Osteocyte (in vitro differentiated cells): ENCODE data around the gene GGA2. TPM values are rescaled to one million over a fixed set of nuclear protein-coding genes. Genes with fewer than 3 reads are reported as not detected.
A peak's percentile ranks its signal among the peaks of the same experiment; 100 is the strongest.

Source experiments
- DNase-seq: peaks from one replicate; pipeline ENCODE4 v3.0.0; 2021; ENCODE audit warnings: mixed read lengths; ENCODE audit not compliant: unreplicated experiment; ENCODE audit errors: extremely low spot score
- H3K27ac Mint-ChIP-seq: one replicate; pipeline ENCODE4 v1.8.0; 2021; ENCODE audit warnings: mild to moderate bottlenecking, mixed read lengths; ENCODE audit not compliant: unreplicated experiment
- H3K27me3 Mint-ChIP-seq: one replicate; pipeline ENCODE4 v1.8.0; 2021; ENCODE audit warnings: mixed read lengths; ENCODE audit not compliant: unreplicated experiment
- H3K36me3 Mint-ChIP-seq: one replicate; pipeline ENCODE4 v1.8.0; 2021; ENCODE audit warnings: mixed read lengths; ENCODE audit not compliant: unreplicated experiment
- H3K4me1 Mint-ChIP-seq: one replicate; pipeline ENCODE4 v1.8.0; 2021; ENCODE audit warnings: mixed read lengths; ENCODE audit not compliant: unreplicated experiment
- H3K4me3 Mint-ChIP-seq: one replicate; pipeline ENCODE4 v1.8.0; 2021; ENCODE audit warnings: mild to moderate bottlenecking, moderate library complexity, mixed read lengths; ENCODE audit not compliant: unreplicated experiment
- H3K9me3 Mint-ChIP-seq: one replicate; pipeline ENCODE4 v1.8.0; 2021; ENCODE audit warnings: mixed read lengths; ENCODE audit not compliant: unreplicated experiment
- CTCF ChIP-seq: fragments of 200-600 bp; sonication (generic); IDR thresholded peaks from 2 replicates; pipeline ENCODE4 v1.5.0; 2021; ENCODE audit warnings: antibody characterized with exemption, mild to moderate bottlenecking, moderate library complexity
- total RNA-seq: library from RNA; stranded (reverse); gene quantifications from 2 replicates; pipeline ENCODE4 v1.2.1, GENCODE V29; 2021

GGA2 gene
- total RNA-seq, 1 donor from 2014 or later = 59.7 TPM

GRCh38 chr16:23435500-23435899 is 74.8 kb downstream of the GGA2 start:
- Mint-ChIP-seq H3K4me1 (peaks cover 1% of the 10 kb centered on the region), H3K4me3 (no peak overlapping the region), H3K27me3 (no peaks in the 10 kb centered on the region), H3K9me3 (no peaks in the 10 kb centered on the region), H3K27ac (no peak overlapping the region), H3K36me3 (peaks cover 26% of the 10 kb centered on the region)
- TF ChIP-seq CTCF = peak; percentile 80
- no peak for DNase-seq

- no peak for DNase-seq
Observed at GRCh38 chr16:23434380-23434779, 75.9 kb downstream of the GGA2 start.

GRCh38 chr16:23433261-23433920 is 76.9 kb downstream of the GGA2 start:
- no peak for DNase-seq
- Mint-ChIP-seq H3K27ac (no peak overlapping the region), H3K4me1 (peaks cover 1% of the 10 kb centered on the region), H3K27me3 (no peaks in the 10 kb centered on the region), H3K36me3 (peaks cover 22% of the 10 kb centered on the region), H3K9me3 (no peaks in the 10 kb centered on the region), H3K4me3 (no peak overlapping the region)
- no peak for TF ChIP-seq CTCF

More at GRCh38 chr16:23434380-23434779, 75.9 kb downstream of the GGA2 start:
- Mint-ChIP-seq H3K36me3 (peaks cover 26% of the 10 kb centered on the region), H3K27ac (no peak overlapping the region), H3K4me1 (peaks cover 1% of the 10 kb centered on the region), H3K27me3 (no peaks in the 10 kb centered on the region), H3K4me3 (no peak overlapping the region), H3K9me3 (no peaks in the 10 kb centered on the region)
- peak; percentile 86 for TF ChIP-seq CTCF

GRCh38 chr16:23432176-23433128 is 77.8 kb downstream of the GGA2 start:
- H3K27ac Mint-ChIP-seq = no peak overlapping the region
- DNase-seq = no peak
- peaks cover 21% of the 10 kb centered on the region for H3K36me3 Mint-ChIP-seq
- no peak for TF ChIP-seq CTCF
- no peak overlapping the region for H3K4me3 Mint-ChIP-seq
- H3K4me1 Mint-ChIP-seq = peaks cover 1% of the 10 kb centered on the region
- no peaks in the 10 kb centered on the region for H3K27me3 Mint-ChIP-seq
- no peaks in the 10 kb centered on the region for H3K9me3 Mint-ChIP-seq

GRCh38 chr16:23428351-23428750 is 81.9 kb downstream of the GGA2 start:
- Mint-ChIP-seq H3K36me3 (peaks cover 19% of the 10 kb centered on the region), H3K9me3 (no peaks in the 10 kb centered on the region), H3K27ac (no peak overlapping the region), H3K4me3 (no peak overlapping the region), H3K27me3 (no peaks in the 10 kb centered on the region), H3K4me1 (peaks cover 16% of the 10 kb centered on the region)
- no peak for TF ChIP-seq CTCF
- no peak for DNase-seq
